Activated naive CD8-positive, alpha-beta T cell treated with anti-CD3 and anti-CD28 coated beads, Interleukin-2, amount 10 ng/mL, durations not matched to agents 7 days and 5 days (primary cell): ENCODE data around the gene ZSCAN22. TPM values are rescaled to one million over a fixed set of nuclear protein-coding genes. Genes with fewer than 3 reads are reported as not detected.

Experiments used
- ATAC-seq: fragments of 150-1000 bp; cut with Tn5 transposase; one replicate; pipeline ENCODE4 v1.10.0; 2021; ENCODE audit warnings: low read depth, moderate library complexity
- POLR2A ChIA-PET: fragments of 350-600 bp; sonication (Branson Sonifier 250); formaldehyde crosslinking; loops from one replicate; lab custom pipeline; 2021; ENCODE audit warnings: antibody characterized with exemption; lab: Charles Lee
- DNase-seq: peaks from one replicate; pipeline ENCODE4 v3.0.0; 2021
- H3K27ac Mint-ChIP-seq: one replicate; pipeline ENCODE4 v1.8.0; 2022; ENCODE audit warnings: mild to moderate bottlenecking, mixed read lengths
- H3K27me3 Mint-ChIP-seq: one replicate; pipeline ENCODE4 v1.8.0; 2022; ENCODE audit warnings: mild to moderate bottlenecking, moderate library complexity, mixed read lengths
- H3K36me3 Mint-ChIP-seq: one replicate; pipeline ENCODE4 v1.8.0; 2021; ENCODE audit warnings: mild to moderate bottlenecking, mixed read lengths
- H3K4me1 Mint-ChIP-seq: one replicate; pipeline ENCODE4 v1.8.0; 2021; ENCODE audit warnings: mixed read lengths
- H3K4me3 Mint-ChIP-seq: one replicate; pipeline ENCODE4 v1.8.0; 2022; ENCODE audit warnings: mild to moderate bottlenecking, moderate library complexity, mixed read lengths
- H3K9me3 Mint-ChIP-seq: one replicate; pipeline ENCODE4 v1.8.0; 2021; ENCODE audit warnings: mixed read lengths
- total RNA-seq, 2 experiments: library from RNA; stranded (reverse); gene quantifications; one replicate each; pipeline ENCODE4 v1.2.3, GENCODE V29; 2021

ZSCAN22 gene
- total RNA-seq, 2 experiments from 2014 or later = 6.3 TPM

- Mint-ChIP-seq H3K4me1 (peaks cover 28% of the 10 kb centered on the region), H3K27ac (no peak overlapping the region), H3K36me3 (peaks cover 16% of the 10 kb centered on the region), H3K4me3 (peak overlapping the region; percentile 63), H3K9me3 (no peaks in the 10 kb centered on the region), H3K27me3 (no peaks in the 10 kb centered on the region)
- ATAC-seq = no peak
- POLR2A ChIA-PET = interaction anchor here (4.5 kb wide), 1 partner anchor 13 kb away, joined by 50 read pairs; the partner anchor contains the start of gene ZNF497
- DNase-seq = no peak
These were observed 23.4 kb downstream of the ZSCAN22 start for GRCh38 chr19:58350001-58350861.

GRCh38 chr19:58350871-58351557, 24.2 kb downstream of the ZSCAN22 start:
- DNase-seq (no peak), ATAC-seq (no peak)

GRCh38 chr19:58351558-58351878, 24.7 kb downstream of the ZSCAN22 start:
- Mint-ChIP-seq H3K27ac (no peak overlapping the region), H3K27me3 (no peaks in the 10 kb centered on the region), H3K4me1 (peaks cover 28% of the 10 kb centered on the region), H3K9me3 (no peaks in the 10 kb centered on the region), H3K4me3 (no peak overlapping the region), H3K36me3 (peaks cover 18% of the 10 kb centered on the region)
- ATAC-seq (no peak), DNase-seq (no peak)
- POLR2A ChIA-PET = interaction anchor here (0.6 to 2.3 kb wide), 3 partner anchors 11 to 461 kb away, joined by 3 to 9 read pairs (median 4); partner anchors contain the start of gene ZNF497

More at GRCh38 chr19:58350871-58351557, 24.2 kb downstream of the ZSCAN22 start:
- no peak overlapping the region for H3K27ac Mint-ChIP-seq
- H3K4me3 Mint-ChIP-seq = peak overlapping the region; percentile 22
- H3K27me3 Mint-ChIP-seq = no peaks in the 10 kb centered on the region
- peaks cover 28% of the 10 kb centered on the region for H3K4me1 Mint-ChIP-seq
- H3K9me3 Mint-ChIP-seq = no peaks in the 10 kb centered on the region
- POLR2A ChIA-PET = interaction anchor here (2.3 kb wide), 1 partner anchor 11 kb away, joined by 9 read pairs; the partner anchor contains the start of gene ZNF497
- peaks cover 18% of the 10 kb centered on the region for H3K36me3 Mint-ChIP-seq

- Mint-ChIP-seq H3K36me3 (peaks cover 18% of the 10 kb centered on the region), H3K27ac (peak overlapping the region; percentile 39)
- no peak for ATAC-seq
These were observed 25.4 kb downstream of the ZSCAN22 start for GRCh38 chr19:58351990-58352755.

GRCh38 chr19:58352760-58353671, 26.2 kb downstream of the ZSCAN22 start, which contains the start of gene A1BG:
A1BG (minus strand) TSS chr19:58353492; CDS start chr19:58353437, 55 bp downstream.
- Mint-ChIP-seq H3K4me1 (peaks cover 24% of the 10 kb centered on the region), H3K27ac (no peak within 1 kb of the TSS), H3K9me3 (no peaks in the 10 kb centered on the region), H3K36me3 (peaks cover 18% of the 10 kb centered on the region), H3K27me3 (no peaks in the 10 kb centered on the region), H3K4me3 (no peak within 1 kb of the TSS)
- no peak for DNase-seq
- no peak for ATAC-seq
- POLR2A ChIA-PET = interaction anchor here (2.3 kb wide), 1 partner anchor 9 kb away, joined by 9 read pairs; the partner anchor contains the start of gene ZNF497

More at GRCh38 chr19:58351990-58352755, 25.4 kb downstream of the ZSCAN22 start:
- POLR2A ChIA-PET = interaction anchor here (0.6 to 2.3 kb wide), 3 partner anchors 10 to 461 kb away, joined by 3 to 9 read pairs (median 4); partner anchors contain the start of gene ZNF497
- H3K27me3 Mint-ChIP-seq = no peaks in the 10 kb centered on the region
- no peak overlapping the region for H3K4me3 Mint-ChIP-seq
- no peaks in the 10 kb centered on the region for H3K9me3 Mint-ChIP-seq
- H3K4me1 Mint-ChIP-seq = peaks cover 25% of the 10 kb centered on the region
- no peak for DNase-seq

- DNase-seq = no peak
- Mint-ChIP-seq H3K36me3 (peaks cover 15% of the 10 kb centered on the region), H3K9me3 (no peaks in the 10 kb centered on the region), H3K4me1 (peaks cover 19% of the 10 kb centered on the region), H3K27me3 (no peaks in the 10 kb centered on the region), H3K27ac (no peak overlapping the region), H3K4me3 (no peak overlapping the region)
- ATAC-seq = no peak
- POLR2A ChIA-PET = no interaction called here
These were observed 27.1 kb downstream of the ZSCAN22 start for GRCh38 chr19:58353717-58354477.

GRCh38 chr19:58354478-58355030, 27.8 kb downstream of the ZSCAN22 start:
- DNase-seq (no peak), ATAC-seq (no peak)
- H3K27ac Mint-ChIP-seq = no peak overlapping the region
- no peaks in the 10 kb centered on the region for H3K9me3 Mint-ChIP-seq
- POLR2A ChIA-PET = interaction anchor here (2.4 kb wide), 1 partner anchor 10 kb away, joined by 12 read pairs; no protein-coding TSS in a partner anchor
- peaks cover 14% of the 10 kb centered on the region for H3K4me1 Mint-ChIP-seq
- H3K36me3 Mint-ChIP-seq = peaks cover 13% of the 10 kb centered on the region
- H3K27me3 Mint-ChIP-seq = no peaks in the 10 kb centered on the region
- no peak overlapping the region for H3K4me3 Mint-ChIP-seq

GRCh38 chr19:58355215-58355796, 28.5 kb downstream of the ZSCAN22 start:
- Mint-ChIP-seq H3K27me3 (no peaks in the 10 kb centered on the region), H3K36me3 (peaks cover 11% of the 10 kb centered on the region), H3K27ac (peak overlapping the region; percentile 65), H3K9me3 (no peaks in the 10 kb centered on the region), H3K4me3 (peak overlapping the region; percentile 22), H3K4me1 (peaks cover 12% of the 10 kb centered on the region)
- POLR2A ChIA-PET = interaction anchor here (0.5 to 2.4 kb wide), 5 partner anchors 8 to 50 kb away, joined by 3 to 29 read pairs (median 10); partner anchors contain the start of gene ZNF837
- DNase-seq (no peak), ATAC-seq (no peak)

GRCh38 chr19:58355908-58356765, 29.3 kb downstream of the ZSCAN22 start:
- H3K27me3 Mint-ChIP-seq = no peaks in the 10 kb centered on the region
- no peaks in the 10 kb centered on the region for H3K9me3 Mint-ChIP-seq
- peak overlapping the region; percentile 65 for H3K27ac Mint-ChIP-seq
- H3K4me1 Mint-ChIP-seq = peaks cover 14% of the 10 kb centered on the region
- DNase-seq = peak; percentile 76
- ATAC-seq = peak; percentile 72
- peaks cover 7% of the 10 kb centered on the region for H3K36me3 Mint-ChIP-seq
- peak overlapping the region; percentile 37 for H3K4me3 Mint-ChIP-seq
- POLR2A ChIA-PET = interaction anchor here (0.6 to 2.4 kb wide), 9 partner anchors 9 to 158 kb away, joined by 3 to 29 read pairs (median 4); partner anchors contain the start of genes ZNF446, ZNF837 and ZSCAN22
